GM23248 (cell line): Measurements from ENCODE around the gene MPP3. TPM values are rescaled to one million over a fixed set of nuclear protein-coding genes. Genes with fewer than 3 reads are reported as not detected.

ENCODE experiments used
- DNase-seq: peaks from one replicate; pipeline ENCODE4 v3.0.0-alpha.2; 2015
- H2AFZ ChIP-seq: fragments of 200-600 bp; sonication (generic); 2 replicates; pipeline ENCODE4 v1.6.1; 2016; ENCODE audit warnings: antibody characterized with exemption
- H3F3A ChIP-seq: fragments of 200-600 bp; sonication (generic); 2 replicates; pipeline ENCODE4 v1.6.1; 2016; ENCODE audit warnings: mild to moderate bottlenecking, antibody characterized with exemption, mixed run types; ENCODE audit not compliant: insufficient read depth
- H3K27ac ChIP-seq: fragments of 200-600 bp; sonication (generic); 2 replicates; pipeline ENCODE4 v1.5.1; 2016; ENCODE audit warnings: mild to moderate bottlenecking
- H3K27me3 ChIP-seq: fragments of 200-600 bp; sonication (generic); replicated peaks from 2 replicates; pipeline ENCODE4 v1.6.1; 2016; ENCODE audit warnings: mild to moderate bottlenecking; ENCODE audit not compliant: insufficient read depth
- H3K36me3 ChIP-seq: fragments of 200-600 bp; sonication (generic); 2 replicates; pipeline ENCODE4 v1.6.1; 2016; ENCODE audit warnings: low read depth, mild to moderate bottlenecking
- H3K4me1 ChIP-seq: fragments of 200-600 bp; sonication (generic); 2 replicates; pipeline ENCODE4 v1.6.1; 2016; ENCODE audit warnings: mild to moderate bottlenecking; ENCODE audit not compliant: insufficient read depth
- H3K4me2 ChIP-seq: fragments of 200-600 bp; sonication (generic); one replicate; pipeline ENCODE4 v1.6.1; 2016; ENCODE audit warnings: mild to moderate bottlenecking; ENCODE audit not compliant: unreplicated experiment
- H3K4me3 ChIP-seq: fragments of 200-600 bp; sonication (generic); 2 replicates; pipeline ENCODE4 v1.5.1; 2016; ENCODE audit warnings: mild to moderate bottlenecking
- H3K79me2 ChIP-seq: fragments of 200-600 bp; sonication (generic); 2 replicates; pipeline ENCODE4 v1.6.1; 2016; ENCODE audit warnings: mild to moderate bottlenecking; ENCODE audit not compliant: insufficient read depth
- H3K9ac ChIP-seq: fragments of 200-600 bp; sonication (generic); 2 replicates; pipeline ENCODE4 v1.6.1; 2016; ENCODE audit warnings: mild to moderate bottlenecking
- H3K9me2 ChIP-seq: fragments of 200-600 bp; sonication (generic); 2 replicates; pipeline ENCODE4 v1.6.1; 2016; ENCODE audit warnings: mixed run types, mild to moderate bottlenecking, moderate library complexity; ENCODE audit not compliant: insufficient read depth
- H3K9me3 ChIP-seq: fragments of 200-600 bp; sonication (generic); one replicate; pipeline ENCODE4 v1.6.1; 2017; ENCODE audit warnings: low read depth
- H4K20me1 ChIP-seq: fragments of 200-600 bp; sonication (generic); 2 replicates; pipeline ENCODE4 v1.6.0; 2016; ENCODE audit not compliant: insufficient read depth
- EZH2 ChIP-seq: fragments of 200-600 bp; sonication (generic); IDR thresholded peaks from 2 replicates; pipeline ENCODE4 v1.6.1; 2018; ENCODE audit warnings: antibody characterized with exemption, mild to moderate bottlenecking; ENCODE audit not compliant: insufficient read depth, poor library complexity, severe bottlenecking
- EZH2phosphoT487 ChIP-seq: fragments of 200-600 bp; sonication (generic); IDR thresholded peaks from 2 replicates; pipeline ENCODE4 v1.6.1; 2018; ENCODE audit warnings: antibody characterized with exemption, moderate library complexity, mild to moderate bottlenecking, low read depth; ENCODE audit not compliant: insufficient read depth
- WGBS, 2 experiments: methylation state at CpG; one replicate each; pipeline ENCODE4 v1.1.6; 2015 to 2017; ENCODE audit warnings: low lambda C conversion rate in 2 of 2, low coverage in 1 of 2; ENCODE audit errors: missing lambda C conversion rate in 2 of 2; 5-methylcytosine and 5-hydroxymethylcytosine counted together
- in situ Hi-C: fragments of 300-500 bp; cut with MboI; formaldehyde crosslinking; loops from 2 replicates; pipeline ENCODE4 v1.15.0; 2020
- polyA plus RNA-seq: library from polyadenylated mRNA; unstranded; fragments of >200 nt; fragmentation: Nextera tagmentation; extraction: Ambion mirVana; gene quantifications from 2 replicates; pipeline ENCODE4 v1.2.1, GENCODE V29; 2016
- total RNA-seq: library from RNA; depleted of rRNA; stranded (reverse); fragments of >200 nt; shearing (Covaris generic); gene quantifications from 2 replicates; pipeline ENCODE4 v1.2.3, GENCODE V29; 2014

MPP3 gene
- total and polyA plus RNA-seq, 2 experiments from 2014 or later: 6.3 to 6.6 TPM

- Histone ChIP-seq H3K9me2 (no peaks in the 10 kb centered on the region), H3F3A (no peaks in the 10 kb centered on the region), H3K4me3 (no peak overlapping the region), H3K79me2 (no peaks in the 10 kb centered on the region), H3K27me3 (peaks cover 48% of the 10 kb centered on the region), H3K4me1 (no peaks in the 10 kb centered on the region), H3K27ac (no peak overlapping the region), H4K20me1 (no peaks in the 10 kb centered on the region), H3K9ac (no peak overlapping the region), H3K4me2 (no peak overlapping the region), H2AFZ (no peak overlapping the region), H3K9me3 (no peaks in the 10 kb centered on the region), H3K36me3 (no peaks in the 10 kb centered on the region)
- in situ Hi-C loops: no loop called here
- WGBS, 2 experiments: 71 to 83% methylated on average over 7 to 8 of the region's 8 CpGs
- no peak for TF ChIP-seq EZH2
- no peak for TF ChIP-seq EZH2phosphoT487
- no peak for DNase-seq
Observed at GRCh38 chr17:43852571-43852970, 19.6 kb upstream of the MPP3 start.

GRCh38 chr17:43849116-43849515 is 16.2 kb upstream of the MPP3 start:
- WGBS, 2 experiments: 86 to 88% methylated on average over 8 of the region's 8 CpGs
- Histone ChIP-seq H3K36me3 (no peaks in the 10 kb centered on the region), H3K9me2 (no peaks in the 10 kb centered on the region), H4K20me1 (no peaks in the 10 kb centered on the region), H3K9me3 (no peaks in the 10 kb centered on the region), H3F3A (no peaks in the 10 kb centered on the region), H3K4me1 (no peaks in the 10 kb centered on the region), H2AFZ (no peak overlapping the region), H3K79me2 (no peaks in the 10 kb centered on the region), H3K9ac (no peak overlapping the region), H3K27me3 (peaks cover 24% of the 10 kb centered on the region; the same call in 1 of the 2 replicates), H3K4me3 (no peak overlapping the region), H3K4me2 (no peak overlapping the region), H3K27ac (no peak overlapping the region)
- in situ Hi-C loops: no loop called here
- TF ChIP-seq EZH2phosphoT487: no peak
- TF ChIP-seq EZH2: no peak
- no peak for DNase-seq

GRCh38 chr17:43848601-43849000 is 15.7 kb upstream of the MPP3 start:
- in situ Hi-C loops: no loop called here

DNA sequence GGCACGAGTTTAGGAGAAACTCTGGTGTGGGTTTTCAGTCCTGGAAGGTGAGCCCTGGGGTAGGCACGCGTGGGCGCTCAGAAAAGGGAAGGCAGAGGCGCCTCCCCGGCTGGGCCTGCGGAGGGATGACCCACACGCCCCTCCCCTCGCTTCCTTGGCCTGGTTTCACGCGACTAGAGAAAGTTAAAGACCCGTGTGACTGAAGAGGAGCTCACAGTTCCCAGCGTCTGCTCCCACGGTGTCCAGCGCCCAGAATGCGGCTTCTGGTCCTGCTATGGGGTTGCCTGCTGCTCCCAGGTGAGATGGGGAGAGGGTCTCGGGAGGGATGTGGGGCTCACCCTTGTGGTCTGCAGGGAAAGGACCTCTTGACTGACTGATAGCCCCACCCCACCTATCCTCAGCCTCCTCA is 14.0 kb upstream of the MPP3 start, which contains the start of gene CD300LG:
Gene CD300LG, plus strand, starts transcription at position 214 of the 409 bp plus-strand sequence. Its CDS starts 41 bp downstream, at position 255.
- Histone ChIP-seq H3K27me3 (peaks cover 16% of the 10 kb centered on the region; the same call in 1 of the 2 replicates), H3K4me3 (no peak within 1 kb of the TSS), H3F3A (no peaks in the 10 kb centered on the region), H3K9me2 (no peaks in the 10 kb centered on the region), H3K79me2 (no peaks in the 10 kb centered on the region), H3K36me3 (no peaks in the 10 kb centered on the region), H4K20me1 (no peaks in the 10 kb centered on the region), H3K4me1 (no peaks in the 10 kb centered on the region), H3K9me3 (no peaks in the 10 kb centered on the region), H2AFZ (peak within 1 kb of the TSS; percentile 45), H3K4me2 (no peak within 1 kb of the TSS), H3K27ac (no peak within 1 kb of the TSS), H3K9ac (no peak within 1 kb of the TSS)
- WGBS, 2 experiments: 24 to 32% methylated on average over 17 of the region's 17 CpGs
- TF ChIP-seq EZH2phosphoT487: no peak
- in situ Hi-C loops: no loop called here
- peak; percentile 27 for DNase-seq

More at GRCh38 chr17:43848601-43849000, 15.7 kb upstream of the MPP3 start:
- peaks cover 19% of the 10 kb centered on the region; the same call in 1 of the 2 replicates for H3K27me3 ChIP-seq
- no peaks in the 10 kb centered on the region for H3K36me3 ChIP-seq
- 89% methylated on average over 10 of the region's 10 CpGs for WGBS, 2 experiments
- no peaks in the 10 kb centered on the region for H3K9me2 ChIP-seq
- H3K27ac ChIP-seq: no peak overlapping the region
- H3K4me1 ChIP-seq: no peaks in the 10 kb centered on the region
- no peak overlapping the region for H3K4me2 ChIP-seq
- no peaks in the 10 kb centered on the region for H3F3A ChIP-seq
- DNase-seq: no peak
- H4K20me1 ChIP-seq: no peaks in the 10 kb centered on the region
- TF ChIP-seq EZH2phosphoT487 (no peak), EZH2 (no peak)
- no peaks in the 10 kb centered on the region for H3K9me3 ChIP-seq
- H3K79me2 ChIP-seq: no peaks in the 10 kb centered on the region
- no peak overlapping the region for H3K4me3 ChIP-seq
- H2AFZ ChIP-seq: no peak overlapping the region
- no peak overlapping the region for H3K9ac ChIP-seq
